Measurements from ENCODE around the gene ITFG1.
A peak's percentile ranks its signal among the peaks of the same experiment; 100 is the strongest.

ITFG1 gene

GRCh38 chr16:47465919-47466630, 5.2 kb upstream of the ITFG1 start:
- DNase-seq (ENCODE audit: low read depth): no peak
- TF ChIP-seq, protein P1, sequence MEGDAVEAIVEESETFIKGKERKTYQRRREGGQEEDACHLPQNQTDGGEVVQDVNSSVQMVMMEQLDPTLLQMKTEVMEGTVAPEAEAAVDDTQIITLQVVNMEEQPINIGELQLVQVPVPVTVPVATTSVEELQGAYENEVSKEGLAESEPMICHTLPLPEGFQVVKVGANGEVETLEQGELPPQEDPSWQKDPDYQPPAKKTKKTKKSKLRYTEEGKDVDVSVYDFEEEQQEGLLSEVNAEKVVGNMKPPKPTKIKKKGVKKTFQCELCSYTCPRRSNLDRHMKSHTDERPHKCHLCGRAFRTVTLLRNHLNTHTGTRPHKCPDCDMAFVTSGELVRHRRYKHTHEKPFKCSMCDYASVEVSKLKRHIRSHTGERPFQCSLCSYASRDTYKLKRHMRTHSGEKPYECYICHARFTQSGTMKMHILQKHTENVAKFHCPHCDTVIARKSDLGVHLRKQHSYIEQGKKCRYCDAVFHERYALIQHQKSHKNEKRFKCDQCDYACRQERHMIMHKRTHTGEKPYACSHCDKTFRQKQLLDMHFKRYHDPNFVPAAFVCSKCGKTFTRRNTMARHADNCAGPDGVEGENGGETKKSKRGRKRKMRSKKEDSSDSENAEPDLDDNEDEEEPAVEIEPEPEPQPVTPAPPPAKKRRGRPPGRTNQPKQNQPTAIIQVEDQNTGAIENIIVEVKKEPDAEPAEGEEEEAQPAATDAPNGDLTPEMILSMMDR (conservative IDR thresholded peaks at IDR 0.05; ENCODE audit: low read depth, low read length): no peak
- no peak overlapping the region for H3K4me3 ChIP-seq (ENCODE audit: low read depth, low read length)

GRCh38 chr16:47463771-47464624, 3.1 kb upstream of the ITFG1 start:
- DNase-seq (ENCODE audit: low read depth): no peak
- H3K4me3 ChIP-seq (ENCODE audit: low read depth, low read length): no peak overlapping the region
- TF ChIP-seq, protein P1 (conservative IDR thresholded peaks at IDR 0.05; ENCODE audit: low read depth, low read length): no peak

- TF ChIP-seq, protein P1 (conservative IDR thresholded peaks at IDR 0.05; ENCODE audit: low read depth, low read length): no peak
- peak; percentile 48 for DNase-seq (ENCODE audit: low read depth)
- H3K4me3 ChIP-seq (ENCODE audit: low read depth, low read length): peak overlapping the region; percentile 93
Measured at GRCh38 chr16:47461598-47462266, 869 bp upstream of the ITFG1 start.

DNA sequence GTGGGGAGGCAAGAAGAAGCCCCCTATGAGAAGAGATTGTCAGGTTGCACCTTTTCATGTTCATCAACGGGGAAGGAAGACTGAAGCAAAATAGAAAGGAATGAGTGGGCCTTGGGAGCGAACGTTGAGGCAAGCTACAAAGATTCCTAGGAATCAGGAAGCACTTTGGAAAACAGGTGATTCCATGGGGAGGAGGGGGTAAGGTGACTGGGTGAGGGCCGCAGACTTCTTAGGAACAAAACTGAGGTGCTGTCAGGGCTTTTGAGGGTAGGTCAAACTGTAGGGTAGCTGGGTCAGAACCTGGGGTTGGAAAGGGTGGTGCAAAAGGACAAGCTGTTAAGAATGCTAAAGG, 528 bp downstream of the ITFG1 start:
- H3K4me3 ChIP-seq (ENCODE audit: low read depth, low read length): peak overlapping the region; percentile 93
- DNase-seq (ENCODE audit: low read depth): no peak
- TF ChIP-seq, protein P1 (conservative IDR thresholded peaks at IDR 0.05; ENCODE audit: low read depth, low read length): no peak

DNA sequence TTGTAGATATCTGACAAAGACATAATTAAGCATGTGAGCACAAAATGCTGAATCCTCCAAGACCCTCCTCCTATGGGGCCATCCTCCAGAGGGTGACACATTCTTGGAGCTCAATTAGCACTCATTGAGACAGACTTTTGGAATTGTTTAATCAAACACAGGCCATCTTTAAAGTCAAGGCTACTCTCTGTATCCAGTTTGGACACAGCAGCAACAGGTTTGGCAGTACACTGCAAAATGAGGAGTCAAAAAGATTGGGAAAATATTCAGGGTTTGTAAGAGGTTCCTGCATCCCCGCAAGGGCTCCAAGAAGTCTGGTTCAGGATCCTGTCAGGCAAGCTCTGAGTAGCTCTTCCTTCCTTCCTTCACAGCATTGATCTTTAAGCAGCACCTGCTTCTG, 1.3 kb downstream of the ITFG1 start:
- DNase-seq (ENCODE audit: low read depth): no peak
- H3K4me3 ChIP-seq (ENCODE audit: low read depth, low read length): no peak overlapping the region
- TF ChIP-seq, protein P1 (conservative IDR thresholded peaks at IDR 0.05; ENCODE audit: low read depth, low read length): no peak

DNA sequence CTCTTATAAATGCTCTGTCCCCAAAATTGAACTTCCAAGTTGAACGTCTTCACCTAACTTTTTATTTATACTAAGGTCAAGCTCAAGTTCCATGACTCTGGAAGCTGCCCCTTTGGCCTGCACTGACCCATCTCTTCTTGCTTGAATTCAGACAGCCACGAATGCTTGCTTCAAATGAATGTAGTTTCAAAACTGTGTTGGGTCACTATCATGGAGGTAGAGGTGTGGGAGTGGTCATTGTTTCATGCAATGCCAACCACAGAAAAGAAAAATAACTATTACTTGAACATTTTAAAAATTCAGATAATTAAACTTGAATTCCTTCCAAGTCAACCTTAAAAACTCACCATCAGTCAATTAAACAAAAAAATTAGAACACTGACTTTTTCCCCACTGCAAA, 2.5 kb downstream of the ITFG1 start:
- no peak for DNase-seq (ENCODE audit: low read depth)
- TF ChIP-seq, protein P1 (conservative IDR thresholded peaks at IDR 0.05; ENCODE audit: low read depth, low read length): no peak
- no peak overlapping the region for H3K4me3 ChIP-seq (ENCODE audit: low read depth, low read length)
